ENCODE data around the gene GRK7.
"Not testable (repeated sequence)": the region's sequence is repeated elsewhere in the genome, so short reads cannot be mapped to it uniquely, and the experiment has no call there.

Gene GRK7

DNA sequence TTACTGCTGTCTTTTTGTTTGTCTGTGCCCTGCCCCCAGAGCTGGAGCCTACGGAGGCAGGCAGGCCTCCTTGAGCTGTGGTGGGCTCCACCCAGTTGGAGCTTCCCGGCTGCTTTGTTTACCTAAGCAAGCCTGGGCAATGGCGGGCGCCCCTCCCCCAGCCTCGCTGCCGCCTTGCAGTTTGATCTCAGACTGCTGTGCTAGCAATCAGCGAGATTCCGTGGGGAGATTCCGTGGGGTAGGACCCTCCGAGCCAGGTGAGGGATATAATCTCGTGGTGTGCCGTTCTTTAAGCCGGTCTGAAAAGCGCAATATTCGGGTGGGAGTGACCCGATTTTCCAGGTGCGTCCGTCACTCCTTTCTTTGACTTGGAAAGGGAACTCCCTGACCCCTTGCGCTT is 656 bp upstream of the GRK7 start:
- not testable (repeated sequence) for DNase-seq

DNA sequence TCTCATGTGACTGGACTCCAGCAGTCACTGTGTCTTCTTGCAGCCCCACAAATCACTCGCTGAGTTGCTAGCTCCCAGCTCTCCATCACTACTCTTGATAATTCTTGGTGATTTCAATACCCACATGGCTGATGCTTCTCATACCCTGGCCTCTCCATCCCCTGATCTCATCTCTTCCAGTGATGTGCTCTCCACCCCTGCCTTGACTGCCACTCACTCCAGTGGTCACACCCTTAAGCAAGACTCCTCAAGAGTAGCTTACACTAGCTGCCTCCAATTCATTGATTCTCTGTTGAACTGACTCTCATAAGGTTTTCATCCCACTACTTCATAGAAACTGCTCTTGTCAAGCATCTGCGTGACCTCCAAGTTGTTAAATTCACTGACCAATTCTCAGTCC is 837 bp downstream of the GRK7 start:
- no peak for DNase-seq

DNA sequence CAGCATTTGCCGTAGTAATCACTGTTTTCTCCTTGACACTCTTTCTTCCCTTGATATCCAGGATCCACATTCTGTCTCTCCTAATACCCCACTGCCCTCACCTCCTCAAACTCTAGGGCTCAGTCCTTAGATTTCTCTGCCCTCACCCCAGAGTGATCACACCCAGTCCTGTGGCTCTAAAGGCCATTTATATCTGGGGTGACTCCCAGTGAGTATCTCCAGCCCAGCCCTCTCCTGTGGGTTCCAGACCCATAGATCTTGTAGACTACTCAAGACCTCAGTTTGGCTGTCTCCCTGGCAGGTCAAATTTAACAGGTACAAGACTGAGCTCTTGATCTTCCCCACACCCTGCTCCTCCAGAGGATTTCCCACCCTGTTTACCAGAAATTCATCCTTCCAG is 1.3 kb downstream of the GRK7 start:
- no peak for DNase-seq

DNA sequence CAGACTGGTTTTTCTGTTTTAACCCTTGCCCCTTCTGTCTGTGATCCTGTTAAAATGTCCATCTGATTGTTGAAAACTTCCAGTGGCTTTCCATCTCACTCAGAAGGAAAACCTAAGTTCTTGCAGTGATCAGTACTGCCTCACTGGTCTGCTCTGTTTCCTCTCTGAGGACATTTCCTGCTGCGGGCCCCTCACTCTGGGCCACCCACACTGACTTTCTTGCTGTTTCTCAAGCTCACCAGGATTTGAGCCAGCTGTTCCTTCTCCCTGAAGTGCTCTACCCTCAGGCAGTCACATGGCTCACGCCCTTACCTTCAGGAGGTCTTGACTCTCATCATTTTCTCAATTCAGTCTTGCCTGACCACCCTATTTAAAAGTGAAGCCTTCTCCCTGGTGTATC is 1.8 kb downstream of the GRK7 start:
- no peak for DNase-seq

DNA sequence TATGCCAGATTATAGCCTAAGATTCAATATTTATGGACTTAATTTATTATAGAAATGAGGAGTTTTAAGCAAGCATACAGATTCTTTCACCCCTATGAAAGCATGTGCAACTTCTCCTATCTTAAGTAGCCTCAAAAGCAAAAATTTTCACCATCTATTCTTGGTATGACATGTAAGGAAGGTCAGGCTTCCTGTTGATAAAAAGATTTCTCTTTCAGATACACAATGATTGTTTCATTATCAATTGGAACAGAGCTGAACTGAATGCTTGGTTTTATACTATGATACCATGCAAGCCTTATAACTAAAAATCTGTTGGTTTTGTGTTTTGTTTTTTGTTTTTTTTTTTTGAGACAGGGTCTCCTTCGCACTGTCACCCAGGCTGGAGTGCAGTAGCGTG is 3.9 kb downstream of the GRK7 start:
- no peak for DNase-seq

DNA sequence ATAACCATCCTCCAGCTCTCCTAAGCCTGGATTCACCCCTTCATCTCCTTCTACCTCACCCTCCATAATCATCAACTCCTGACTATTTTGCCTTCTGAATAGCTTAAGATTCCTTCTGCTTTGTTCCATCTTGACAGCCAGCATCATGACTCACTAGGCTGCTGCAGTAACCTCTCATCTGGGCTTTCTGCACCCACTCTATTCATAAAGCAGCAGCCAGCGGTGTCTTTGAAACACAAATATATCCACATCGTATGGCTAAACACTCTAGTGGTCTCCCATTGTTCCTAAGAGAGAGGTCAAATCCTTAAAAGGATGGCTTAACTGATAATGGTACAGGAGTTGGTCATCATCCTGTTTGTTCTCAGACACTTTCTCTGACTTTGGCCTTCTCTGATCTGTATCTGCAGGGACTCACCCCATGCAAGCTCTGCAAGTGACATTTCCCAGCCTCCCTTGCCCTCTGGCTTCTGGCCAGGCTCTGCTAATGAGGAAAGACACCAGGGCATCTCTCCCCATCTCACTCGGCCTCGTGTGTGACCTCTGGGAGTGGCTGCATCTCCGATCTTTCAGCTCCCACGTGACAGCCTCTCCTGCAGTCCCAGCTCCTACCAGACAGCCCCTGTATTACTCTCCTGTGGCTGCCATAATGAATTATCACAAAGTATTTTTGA is 6.2 kb downstream of the GRK7 start:
- DNase-seq = no peak

DNA sequence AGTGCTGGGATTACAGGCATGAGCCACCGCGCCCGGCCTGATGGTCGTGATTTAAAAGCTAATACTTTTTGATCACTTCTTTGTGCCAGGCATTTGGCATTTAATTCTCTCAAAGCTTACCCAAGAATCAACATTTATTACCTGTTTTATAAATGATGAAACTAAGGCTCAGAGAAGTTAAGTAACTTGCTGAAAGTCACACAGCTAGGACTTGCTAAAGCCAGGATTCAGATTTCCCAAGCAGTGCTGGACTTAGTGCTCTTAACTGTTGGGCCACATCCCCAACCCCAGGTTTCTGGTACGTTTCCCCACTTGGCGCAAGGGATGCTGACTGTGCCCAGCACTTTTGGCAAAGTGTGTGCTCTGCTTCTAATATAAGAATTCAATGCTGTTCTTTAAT is 10.5 kb downstream of the GRK7 start:
- DNase-seq = no peak

DNA sequence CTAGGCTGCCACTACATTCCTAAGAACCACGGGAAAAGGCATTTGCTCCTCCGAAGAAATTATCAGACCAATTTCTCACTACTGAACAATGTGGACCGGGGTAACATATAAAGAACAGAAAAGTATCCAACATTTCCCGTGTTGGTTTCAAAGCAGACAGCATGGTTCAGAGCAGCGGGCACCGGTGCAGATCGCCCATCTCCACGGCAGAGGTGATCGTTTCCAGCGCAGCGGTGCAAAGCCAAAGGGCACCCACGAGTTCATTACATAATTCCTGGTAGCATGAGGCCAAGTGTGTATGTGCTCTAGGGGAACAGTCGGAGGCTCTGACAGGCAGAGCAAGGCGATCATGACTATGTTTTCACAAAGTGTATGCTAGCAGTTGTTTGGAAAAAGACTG is 13.2 kb downstream of the GRK7 start:
- no peak for DNase-seq

DNA sequence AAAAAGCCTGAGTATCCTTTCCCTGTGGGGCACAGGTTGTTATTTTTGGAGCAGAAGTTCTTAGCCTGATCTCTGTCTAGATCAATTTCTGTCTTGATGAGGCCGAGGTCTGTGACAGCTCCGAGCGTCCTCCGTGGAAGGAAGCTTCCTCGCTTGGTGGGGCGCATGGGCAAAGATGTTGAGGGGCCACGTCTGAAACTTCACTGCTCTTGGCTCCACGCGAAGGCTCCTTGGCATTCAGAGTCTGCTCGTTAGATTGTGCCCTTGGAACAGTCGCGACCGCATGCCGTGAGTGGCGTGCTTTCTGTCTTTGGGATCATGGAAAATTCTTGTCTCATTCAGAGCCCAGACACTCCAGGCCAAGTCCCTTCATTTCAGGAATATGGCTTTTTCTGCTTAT is 13.7 kb downstream of the GRK7 start:
- no peak for DNase-seq

DNA sequence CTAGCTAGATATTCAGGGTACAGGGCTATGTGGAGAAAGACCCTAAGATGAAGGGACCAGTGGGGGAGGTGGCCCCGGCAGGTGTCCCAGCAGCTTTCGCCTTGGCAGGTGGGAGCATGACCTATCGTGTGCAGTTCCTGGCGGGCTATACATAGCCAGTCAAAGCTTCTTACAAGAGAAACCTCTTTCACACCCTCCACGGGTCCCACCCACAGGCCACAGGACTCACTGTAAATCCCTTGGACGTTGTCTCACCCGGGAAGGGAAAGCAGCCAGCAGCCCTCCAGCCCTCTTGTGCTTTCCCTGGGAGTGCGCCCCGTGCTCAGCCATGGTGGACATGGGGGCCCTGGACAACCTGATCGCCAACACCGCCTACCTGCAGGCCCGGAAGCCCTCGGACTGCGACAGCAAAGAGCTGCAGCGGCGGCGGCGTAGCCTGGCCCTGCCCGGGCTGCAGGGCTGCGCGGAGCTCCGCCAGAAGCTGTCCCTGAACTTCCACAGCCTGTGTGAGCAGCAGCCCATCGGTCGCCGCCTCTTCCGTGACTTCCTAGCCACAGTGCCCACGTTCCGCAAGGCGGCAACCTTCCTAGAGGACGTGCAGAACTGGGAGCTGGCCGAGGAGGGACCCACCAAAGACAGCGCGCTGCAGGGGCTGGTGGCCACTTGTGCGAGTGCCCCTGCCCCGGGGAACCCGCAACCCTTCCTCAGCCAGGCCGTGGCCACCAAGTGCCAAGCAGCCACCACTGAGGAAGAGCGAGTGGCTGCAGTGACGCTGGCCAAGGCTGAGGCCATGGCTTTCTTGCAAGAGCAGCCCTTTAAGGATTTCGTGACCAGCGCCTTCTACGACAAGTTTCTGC is 15.0 kb downstream of the GRK7 start:
- DNase-seq = no peak

DNA sequence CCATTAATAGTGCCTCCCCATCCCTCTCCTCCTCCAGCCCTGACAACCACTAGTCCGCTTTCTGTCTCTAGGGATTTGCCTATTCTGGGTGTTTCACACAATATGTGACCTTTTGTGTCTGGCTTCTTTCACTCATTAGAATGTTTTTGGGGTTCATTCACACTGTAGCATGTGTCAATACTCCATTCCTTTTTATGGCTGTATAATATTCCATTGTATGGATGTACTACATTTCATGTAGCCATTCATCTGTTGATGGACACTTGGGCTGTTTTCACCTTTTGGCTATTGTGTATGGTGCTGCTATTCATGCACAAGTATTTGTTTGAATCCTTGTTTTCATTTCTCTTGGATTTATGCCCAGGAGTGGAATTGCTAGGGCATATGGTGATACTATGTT is 16.5 kb downstream of the GRK7 start:
- DNase-seq = no peak

DNA sequence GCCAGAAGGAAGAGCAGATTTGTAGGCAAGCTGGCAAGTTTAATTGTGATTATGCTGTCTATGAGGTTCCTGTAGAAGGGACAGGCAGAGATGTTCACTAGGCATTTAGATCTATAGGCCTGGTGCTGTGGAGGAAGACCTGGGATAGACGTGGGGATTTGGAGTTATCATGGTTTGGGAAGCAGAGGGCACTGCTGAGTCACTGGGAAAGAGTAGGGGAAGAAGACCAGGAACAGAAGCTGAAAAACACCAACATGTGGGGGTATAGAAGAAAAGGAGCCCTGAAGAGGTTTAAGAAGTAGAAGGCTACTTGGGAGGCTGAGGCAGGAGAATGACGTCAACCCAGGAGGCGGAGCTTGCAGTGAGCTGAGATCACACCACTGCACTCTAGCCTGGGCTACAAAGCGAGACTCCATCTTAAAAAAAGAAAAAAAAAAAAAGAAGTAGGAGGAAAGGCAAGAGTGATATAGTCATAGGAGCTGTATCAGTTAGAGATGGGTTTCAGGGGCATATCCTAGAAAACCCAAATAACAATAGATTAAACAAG is 19.3 kb downstream of the GRK7 start:
- DNase-seq = no peak

DNA sequence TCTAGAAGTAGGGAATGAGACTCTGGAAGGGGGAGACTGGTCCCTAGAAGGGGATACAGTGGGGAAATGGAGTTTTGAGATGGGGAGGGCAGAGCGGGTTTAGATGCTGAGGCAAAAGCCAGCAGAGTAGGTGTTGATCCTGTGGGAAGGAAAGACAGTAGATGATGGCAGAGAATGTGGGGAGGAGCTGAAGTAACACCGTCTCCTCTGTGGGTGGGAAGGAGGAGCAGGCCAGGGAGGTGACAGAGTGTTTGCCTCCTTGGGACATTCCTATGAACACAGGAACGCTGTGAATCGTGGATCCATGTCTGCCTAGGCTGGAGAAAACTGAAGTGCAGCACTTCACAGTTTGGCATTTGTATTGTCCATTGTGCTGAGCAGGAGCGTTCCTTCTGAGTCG is 20.4 kb downstream of the GRK7 start:
- no peak for DNase-seq

DNA sequence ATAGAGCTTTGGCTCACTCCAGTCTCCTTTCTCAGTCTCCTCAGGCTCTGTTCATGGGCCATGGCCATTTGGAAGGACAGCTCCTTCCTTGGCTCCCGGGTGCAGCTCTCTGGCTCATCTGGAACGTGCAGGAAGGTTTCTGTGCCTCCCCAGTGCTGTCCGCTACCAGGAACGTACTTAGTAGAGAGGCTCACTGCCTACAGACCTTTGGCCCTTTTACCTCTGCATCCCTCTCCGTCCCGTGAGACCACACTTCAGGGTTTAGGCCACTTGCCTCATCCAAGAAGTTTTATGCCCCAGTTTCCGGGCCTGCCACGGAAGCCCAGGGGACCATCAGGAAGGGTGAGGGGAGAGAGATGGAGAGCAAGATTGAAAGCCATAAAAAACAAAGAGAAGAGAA is 20.9 kb downstream of the GRK7 start:
- no peak for DNase-seq

DNA sequence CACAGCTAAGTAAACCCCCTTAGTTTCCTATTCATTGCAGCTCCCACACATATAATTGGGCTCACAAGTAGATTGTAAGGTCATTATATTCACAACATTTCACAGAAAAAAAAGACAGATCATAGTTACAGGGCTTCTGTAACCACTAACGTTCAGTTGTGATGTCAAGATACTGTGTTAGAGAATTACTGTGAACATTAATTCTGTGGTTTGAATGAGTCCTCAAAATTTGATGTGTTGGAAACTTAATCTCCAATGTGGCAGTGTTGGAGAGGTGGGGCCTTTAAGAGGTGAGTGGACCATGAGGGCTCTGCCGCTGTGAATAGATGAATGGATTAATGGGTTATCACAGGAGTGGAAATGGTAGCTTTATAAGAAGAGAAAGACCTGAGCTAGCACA is 21.3 kb downstream of the GRK7 start:
- DNase-seq = no peak

DNA sequence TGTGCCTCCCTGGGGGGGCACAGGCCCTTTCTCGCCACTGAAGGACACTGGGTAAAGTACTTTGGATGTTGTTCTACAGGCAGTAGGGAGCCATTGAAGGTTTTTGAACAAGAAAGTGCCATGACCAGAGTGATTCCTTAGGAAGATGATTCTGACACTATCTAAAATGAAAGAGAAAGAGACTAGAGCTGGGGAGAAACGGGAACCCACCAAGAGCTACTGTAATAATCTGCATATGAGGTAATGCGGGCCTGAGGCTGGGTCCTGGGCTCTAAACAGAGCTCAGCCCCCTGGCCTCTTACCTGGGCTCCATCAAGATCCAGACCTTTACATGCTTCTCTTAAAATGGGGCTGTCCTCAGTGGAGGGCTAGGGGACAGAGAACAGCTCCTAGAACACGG is 24.9 kb downstream of the GRK7 start:
- no peak for DNase-seq

DNA sequence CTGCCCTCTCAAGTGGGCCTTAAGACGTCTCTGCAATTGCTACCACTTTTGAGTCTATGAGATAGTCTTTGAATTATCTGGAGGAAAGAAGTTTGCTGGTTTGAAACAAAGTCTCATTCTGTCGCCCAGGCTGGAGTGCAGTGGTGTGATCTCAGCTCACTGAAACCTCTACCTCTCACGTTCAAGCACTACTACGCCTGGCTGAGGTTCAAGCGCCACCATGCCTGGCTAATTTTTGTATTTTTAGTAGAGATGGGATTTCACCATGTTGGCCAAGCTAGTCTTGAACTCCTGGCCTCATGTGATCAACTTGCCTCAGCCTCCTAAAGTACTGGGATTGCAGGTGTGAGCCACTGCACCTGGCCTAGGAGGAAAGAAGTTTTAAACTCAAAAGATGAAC is 25.5 kb downstream of the GRK7 start:
- DNase-seq = not testable (repeated sequence)

DNA sequence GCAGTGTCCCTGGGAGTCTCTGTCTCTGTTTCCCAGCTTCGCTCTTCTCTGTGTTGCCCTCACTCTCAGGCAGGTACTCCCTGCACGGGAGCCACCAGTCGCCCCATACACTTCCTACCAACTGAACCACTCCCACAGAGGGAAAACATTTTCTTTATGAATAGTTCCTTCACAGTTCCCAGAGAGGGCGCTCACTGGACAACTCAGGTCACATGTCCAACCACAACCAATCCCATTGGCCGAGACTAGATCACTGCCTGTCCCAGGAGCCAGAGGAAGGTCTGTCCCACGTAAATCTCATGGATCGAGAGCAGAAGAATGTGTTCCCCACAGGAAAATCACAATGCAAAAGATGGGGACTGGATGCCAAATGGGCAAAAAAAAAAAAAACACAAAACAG is 26.1 kb downstream of the GRK7 start:
- no peak for DNase-seq

DNA sequence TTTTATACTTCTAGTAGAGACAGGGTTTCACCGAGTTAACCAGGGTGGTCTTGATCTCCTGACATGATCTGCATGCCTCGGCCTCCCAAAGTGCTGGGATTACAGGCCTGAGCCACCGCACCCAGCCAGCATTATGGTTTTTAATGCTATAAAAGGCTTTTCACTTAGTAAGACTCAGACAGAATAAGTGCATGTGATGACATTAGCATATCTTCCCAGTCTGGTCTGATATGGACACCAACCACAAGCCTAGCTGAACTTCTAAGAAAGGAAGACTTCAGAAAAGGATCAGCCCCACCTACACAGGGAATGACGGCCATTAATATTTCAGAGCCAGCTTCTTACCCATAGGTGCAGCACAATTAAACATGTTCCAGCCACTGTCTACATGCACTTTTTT is 27.0 kb downstream of the GRK7 start:
- no peak for DNase-seq

DNA sequence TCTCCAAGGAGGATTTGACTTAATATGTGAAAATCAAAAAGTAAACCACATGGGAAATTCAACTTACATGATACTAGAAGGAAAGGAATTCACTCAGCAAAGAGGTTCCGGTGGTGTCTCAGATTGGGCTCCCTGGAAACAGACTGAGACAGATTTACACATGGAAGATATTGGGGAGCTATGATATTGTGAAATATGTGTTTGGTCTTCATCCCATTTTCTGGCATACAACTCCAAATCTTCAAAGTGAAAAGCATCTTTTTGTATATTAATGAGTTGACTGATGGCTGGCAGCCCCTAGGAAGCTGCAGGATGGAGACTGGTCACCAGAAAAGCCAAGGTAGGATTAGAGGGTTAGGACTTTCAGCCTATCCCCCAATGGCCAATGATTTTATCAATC is 29.3 kb downstream of the GRK7 start:
- no peak for DNase-seq

DNA sequence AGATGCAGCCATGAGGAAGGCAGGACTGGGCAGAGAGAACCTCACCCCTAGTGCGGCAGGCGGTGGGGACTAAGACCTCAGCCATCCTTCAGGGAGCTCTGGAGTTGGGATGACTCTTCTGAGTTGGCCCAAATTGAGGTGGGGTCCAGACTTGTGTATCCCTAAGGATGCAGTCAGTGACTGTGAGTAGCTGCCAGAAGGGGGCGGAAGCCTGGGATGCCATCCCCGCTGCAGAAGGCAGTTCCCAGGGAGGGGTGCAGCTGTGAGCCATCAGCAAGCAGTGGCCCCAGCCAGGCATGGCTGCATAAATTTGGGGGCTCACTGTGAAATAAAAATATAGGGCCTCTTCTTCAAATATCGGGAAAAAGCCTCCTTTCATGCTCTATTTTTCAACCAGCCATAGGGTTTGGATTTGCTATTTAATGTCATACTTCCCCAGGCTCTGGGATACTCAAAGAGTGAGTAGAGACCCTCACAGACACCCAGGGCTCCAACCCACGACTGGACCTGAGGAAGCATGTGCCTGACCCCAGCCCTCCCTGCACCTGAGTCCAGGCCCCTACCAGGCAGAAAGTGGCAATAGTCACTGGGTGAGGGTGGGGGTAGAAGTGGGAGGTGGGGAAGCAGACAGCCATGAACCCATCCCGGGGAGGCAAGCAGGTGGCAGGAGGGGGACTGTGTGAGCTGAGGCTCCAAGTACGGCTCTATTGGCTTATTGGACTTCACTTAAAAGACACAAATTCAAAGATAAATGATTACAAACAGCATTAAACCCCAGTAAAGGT is 30.5 kb downstream of the GRK7 start:
- DNase-seq = no peak

DNA sequence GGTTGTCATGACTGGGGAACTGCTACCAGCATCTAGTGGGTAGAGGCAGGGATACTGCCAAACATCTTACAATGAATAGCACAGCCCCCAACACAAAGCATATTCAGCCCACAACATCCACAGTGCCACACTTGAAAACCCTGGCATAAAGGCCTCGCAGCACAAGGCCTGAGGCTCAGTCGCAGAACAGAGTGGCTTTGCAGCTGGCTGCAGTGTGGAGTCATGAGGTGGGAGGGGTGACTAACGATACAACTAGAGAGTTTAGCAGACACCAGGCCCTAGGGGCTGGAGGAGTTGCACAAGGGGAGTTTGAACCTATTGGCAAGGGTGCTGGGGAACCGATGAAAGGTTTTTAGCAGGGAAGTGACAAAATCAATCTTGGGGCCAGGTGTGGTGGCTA is 32.1 kb downstream of the GRK7 start:
- peak; percentile 52 for DNase-seq

DNA sequence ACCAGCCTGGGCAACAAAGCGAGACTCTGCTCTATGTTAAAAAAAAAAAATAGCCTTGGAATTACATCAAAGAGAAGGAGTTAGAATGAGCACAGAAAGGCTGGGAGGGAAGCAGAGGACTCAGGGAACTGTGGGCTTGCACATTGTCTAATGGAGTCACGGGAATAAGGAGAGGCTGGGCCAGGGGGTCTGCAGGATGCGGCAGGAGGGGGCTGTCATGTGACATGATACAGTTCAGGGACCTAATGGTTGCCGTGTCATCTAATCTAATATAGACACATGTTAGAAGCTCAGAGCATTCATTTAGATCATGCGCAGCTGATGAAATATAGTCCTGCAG is 32.5 kb downstream of the GRK7 start:
- DNase-seq = no peak
